A549 (cell line): ENCODE data around the gene PRPSAP2.

Experiments
- JUNB ChIP-seq: fragments of >200 bp; sonication (Bioruptor Twin); formaldehyde crosslinking; IDR thresholded peaks from 2 replicates; pipeline ENCODE4 v1.6.1; 2016
- SMC3 ChIP-seq: fragments of >200 bp; sonication (Bioruptor Twin); formaldehyde crosslinking; IDR thresholded peaks from 3 replicates; pipeline ENCODE4 v1.6.1; 2018; ENCODE audit warnings: inconsistent platforms
- TF ChIP-seq, protein P1 (sequence below): fragments of >200 bp; sonication (Bioruptor Twin); formaldehyde crosslinking; IDR thresholded peaks from 3 replicates; pipeline ENCODE4 v1.5.1; 2016

DNA sequence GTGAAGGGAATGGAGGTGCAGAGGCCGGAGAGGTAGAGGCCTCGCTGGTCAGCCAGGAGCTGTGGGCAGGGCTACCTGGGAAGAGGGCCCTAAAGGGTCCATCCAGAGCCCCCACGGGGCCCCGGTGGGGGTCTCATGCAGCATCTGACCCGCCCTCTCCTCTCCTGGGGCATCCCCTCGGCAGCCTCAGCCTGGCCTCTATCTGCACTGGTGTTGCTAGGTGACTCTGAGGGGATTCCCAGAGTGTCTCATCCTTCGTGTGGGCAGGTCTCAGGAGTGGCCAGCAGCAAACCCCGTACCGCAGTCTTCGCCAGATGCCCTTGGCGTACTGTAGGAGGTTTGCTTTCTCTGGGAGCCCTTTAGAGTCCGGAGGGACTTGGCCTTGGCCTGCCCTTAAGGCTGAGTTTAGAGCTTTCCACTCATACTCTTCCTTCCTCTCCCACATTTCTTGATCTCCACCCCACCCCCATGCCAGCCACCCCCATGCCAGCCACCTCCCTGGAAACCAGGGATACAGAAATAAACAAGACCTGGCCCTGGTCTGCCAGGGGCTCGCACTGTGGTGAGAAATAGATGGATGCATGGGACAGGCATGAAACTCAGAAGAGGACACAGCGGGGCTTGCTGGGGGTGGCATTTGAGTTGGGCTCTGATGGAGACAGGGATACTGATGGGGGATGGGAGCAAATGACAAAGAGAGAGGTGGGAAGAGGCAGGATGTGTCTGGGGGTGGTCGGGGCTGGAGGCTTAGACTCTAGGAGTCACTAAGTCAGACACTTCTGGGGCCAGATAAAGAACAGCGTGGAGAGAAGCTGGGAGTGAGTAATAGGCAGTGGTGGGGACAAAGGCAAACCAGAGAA, 103.9 kb downstream of the PRPSAP2 start:
- TF ChIP-seq, protein P1, sequence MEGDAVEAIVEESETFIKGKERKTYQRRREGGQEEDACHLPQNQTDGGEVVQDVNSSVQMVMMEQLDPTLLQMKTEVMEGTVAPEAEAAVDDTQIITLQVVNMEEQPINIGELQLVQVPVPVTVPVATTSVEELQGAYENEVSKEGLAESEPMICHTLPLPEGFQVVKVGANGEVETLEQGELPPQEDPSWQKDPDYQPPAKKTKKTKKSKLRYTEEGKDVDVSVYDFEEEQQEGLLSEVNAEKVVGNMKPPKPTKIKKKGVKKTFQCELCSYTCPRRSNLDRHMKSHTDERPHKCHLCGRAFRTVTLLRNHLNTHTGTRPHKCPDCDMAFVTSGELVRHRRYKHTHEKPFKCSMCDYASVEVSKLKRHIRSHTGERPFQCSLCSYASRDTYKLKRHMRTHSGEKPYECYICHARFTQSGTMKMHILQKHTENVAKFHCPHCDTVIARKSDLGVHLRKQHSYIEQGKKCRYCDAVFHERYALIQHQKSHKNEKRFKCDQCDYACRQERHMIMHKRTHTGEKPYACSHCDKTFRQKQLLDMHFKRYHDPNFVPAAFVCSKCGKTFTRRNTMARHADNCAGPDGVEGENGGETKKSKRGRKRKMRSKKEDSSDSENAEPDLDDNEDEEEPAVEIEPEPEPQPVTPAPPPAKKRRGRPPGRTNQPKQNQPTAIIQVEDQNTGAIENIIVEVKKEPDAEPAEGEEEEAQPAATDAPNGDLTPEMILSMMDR: no peak
- TF ChIP-seq JUNB: no peak
- no peak for TF ChIP-seq SMC3
